22Rv1 (cell line): ENCODE results near the gene TRIM2.
A peak's percentile ranks its signal among the peaks of the same experiment; 100 is the strongest.

ENCODE experiments used
- H3K27ac ChIP-seq: fragments of 450-650 bp; 2 replicates; pipeline ENCODE4 v1.5.1; 2017
- ZFX ChIP-seq: fragments of 450-650 bp; IDR thresholded peaks from 2 replicates; pipeline ENCODE4 v1.6.1; 2017; ENCODE audit warnings: antibody characterized with exemption, borderline replicate concordance
- TF ChIP-seq, protein P1 (sequence below): fragments of 450-650 bp; IDR thresholded peaks from 2 replicates; pipeline ENCODE4 v1.5.1; 2017; ENCODE audit warnings: mild to moderate bottlenecking

TRIM2 gene

DNA sequence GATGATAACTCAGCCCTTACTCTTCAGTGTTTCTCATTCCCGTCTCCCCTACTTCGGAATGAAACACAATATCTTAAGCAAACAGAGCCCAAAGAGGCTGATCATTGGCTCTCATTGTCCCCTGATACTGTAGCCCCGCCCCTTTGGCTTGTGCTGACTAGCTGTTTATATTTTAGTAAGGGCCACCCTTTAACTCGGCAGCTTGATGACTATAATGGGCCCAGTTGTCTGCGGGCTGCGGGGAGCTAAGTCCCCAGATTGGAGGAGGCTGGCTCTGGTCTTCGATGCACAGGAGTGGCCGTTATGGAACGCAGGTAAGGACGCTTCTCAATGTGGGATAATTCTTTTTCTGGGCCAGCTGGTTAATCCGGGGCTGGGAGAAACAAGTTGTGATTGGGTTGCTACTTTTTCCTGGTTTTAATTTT is at the start of gene TRIM2:
Gene TRIM2 (plus strand): TSS at position 197 of the 425 bp plus-strand sequence. CDS start 88 bp downstream, at position 285.
- H3K27ac ChIP-seq: no peak within 1 kb of the TSS
- no peak for TF ChIP-seq ZFX
- TF ChIP-seq, protein P1, sequence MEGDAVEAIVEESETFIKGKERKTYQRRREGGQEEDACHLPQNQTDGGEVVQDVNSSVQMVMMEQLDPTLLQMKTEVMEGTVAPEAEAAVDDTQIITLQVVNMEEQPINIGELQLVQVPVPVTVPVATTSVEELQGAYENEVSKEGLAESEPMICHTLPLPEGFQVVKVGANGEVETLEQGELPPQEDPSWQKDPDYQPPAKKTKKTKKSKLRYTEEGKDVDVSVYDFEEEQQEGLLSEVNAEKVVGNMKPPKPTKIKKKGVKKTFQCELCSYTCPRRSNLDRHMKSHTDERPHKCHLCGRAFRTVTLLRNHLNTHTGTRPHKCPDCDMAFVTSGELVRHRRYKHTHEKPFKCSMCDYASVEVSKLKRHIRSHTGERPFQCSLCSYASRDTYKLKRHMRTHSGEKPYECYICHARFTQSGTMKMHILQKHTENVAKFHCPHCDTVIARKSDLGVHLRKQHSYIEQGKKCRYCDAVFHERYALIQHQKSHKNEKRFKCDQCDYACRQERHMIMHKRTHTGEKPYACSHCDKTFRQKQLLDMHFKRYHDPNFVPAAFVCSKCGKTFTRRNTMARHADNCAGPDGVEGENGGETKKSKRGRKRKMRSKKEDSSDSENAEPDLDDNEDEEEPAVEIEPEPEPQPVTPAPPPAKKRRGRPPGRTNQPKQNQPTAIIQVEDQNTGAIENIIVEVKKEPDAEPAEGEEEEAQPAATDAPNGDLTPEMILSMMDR: no peak

DNA sequence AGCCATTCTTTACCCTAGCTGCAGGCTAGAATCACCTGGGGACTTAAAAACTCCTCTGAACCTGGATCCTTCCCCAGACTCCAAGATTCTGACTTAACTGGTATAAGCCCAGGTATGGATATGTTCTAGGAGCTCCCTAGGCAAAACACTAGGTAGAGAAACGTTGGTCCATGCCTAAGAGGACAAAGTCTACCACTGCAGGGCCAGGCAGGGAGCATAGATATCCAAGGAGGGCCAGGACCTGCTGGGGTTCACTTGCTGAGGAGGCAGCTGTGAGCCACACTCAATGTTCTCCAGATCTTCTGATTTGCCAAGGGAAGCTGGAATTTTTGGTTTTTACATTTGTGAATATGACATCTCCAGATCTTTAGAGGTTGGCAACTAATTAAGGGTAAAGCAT is 48.6 kb upstream of the TRIM2 start:
- no peak overlapping the region for H3K27ac ChIP-seq
- TF ChIP-seq, protein P1: no peak
- TF ChIP-seq ZFX: no peak

DNA sequence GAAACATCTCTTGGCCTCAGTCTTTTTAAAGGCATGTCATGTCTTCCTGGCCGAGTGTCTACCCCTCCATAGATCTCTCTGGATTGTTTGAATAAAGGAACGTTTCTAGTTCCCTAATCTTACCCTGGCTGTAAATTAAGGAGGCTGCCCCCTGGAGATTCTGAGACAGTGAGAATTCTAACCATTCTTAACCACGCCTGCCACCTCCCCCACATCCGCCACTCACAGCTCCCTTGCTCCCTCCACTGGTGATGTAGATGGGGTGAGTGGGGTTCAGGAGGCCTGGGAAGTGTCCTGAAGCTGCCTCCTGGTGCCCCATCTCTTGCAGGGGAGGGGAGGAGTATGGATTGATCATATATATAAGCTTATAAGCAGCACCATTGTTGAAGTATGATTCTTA is 48.0 kb upstream of the TRIM2 start:
- TF ChIP-seq, protein P1: no peak
- TF ChIP-seq ZFX: no peak
- H3K27ac ChIP-seq: no peak overlapping the region

DNA sequence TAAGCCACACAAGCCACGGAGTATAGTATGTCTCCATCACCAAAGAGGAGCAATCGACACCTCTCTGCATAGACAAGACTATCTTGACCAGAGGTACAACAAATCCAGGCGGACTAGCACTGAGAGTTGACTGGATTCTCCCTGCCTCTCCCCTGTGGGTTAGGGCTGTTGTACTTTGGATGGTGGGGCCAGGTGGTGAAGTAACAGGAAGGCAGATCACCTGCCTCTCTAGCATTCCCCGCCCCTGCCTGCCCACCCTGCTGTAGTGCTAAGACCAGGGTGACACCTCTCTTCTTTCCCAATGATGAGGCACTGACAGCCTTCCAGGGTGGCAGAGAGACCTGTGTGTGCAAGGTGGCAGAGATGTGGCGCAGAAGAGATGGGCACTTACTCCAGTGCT is 47.5 kb upstream of the TRIM2 start:
- TF ChIP-seq, protein P1: no peak
- TF ChIP-seq ZFX: no peak
- no peak overlapping the region for H3K27ac ChIP-seq

DNA sequence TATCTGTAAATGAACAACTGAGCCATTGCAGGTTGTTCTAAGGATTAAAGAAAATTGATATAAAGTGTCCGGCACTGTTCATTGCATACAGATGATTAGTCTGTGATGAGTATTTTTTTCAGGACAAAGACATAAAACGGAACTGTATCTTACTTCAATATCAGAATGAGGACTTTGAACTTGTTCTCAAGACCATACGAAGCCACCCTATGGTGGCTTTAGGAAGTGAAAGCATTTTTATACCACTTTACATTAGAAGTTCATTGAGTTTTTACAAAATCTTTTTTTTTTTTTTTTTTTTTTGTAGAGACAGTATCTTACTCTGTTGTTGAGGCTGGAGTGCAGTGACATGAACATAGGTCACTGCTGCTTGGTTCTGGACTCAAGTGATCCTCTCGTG is 45.2 kb upstream of the TRIM2 start:
- TF ChIP-seq ZFX: no peak
- TF ChIP-seq, protein P1: peak; percentile 22; the same call in 1 of the 2 replicates
- no peak overlapping the region for H3K27ac ChIP-seq

DNA sequence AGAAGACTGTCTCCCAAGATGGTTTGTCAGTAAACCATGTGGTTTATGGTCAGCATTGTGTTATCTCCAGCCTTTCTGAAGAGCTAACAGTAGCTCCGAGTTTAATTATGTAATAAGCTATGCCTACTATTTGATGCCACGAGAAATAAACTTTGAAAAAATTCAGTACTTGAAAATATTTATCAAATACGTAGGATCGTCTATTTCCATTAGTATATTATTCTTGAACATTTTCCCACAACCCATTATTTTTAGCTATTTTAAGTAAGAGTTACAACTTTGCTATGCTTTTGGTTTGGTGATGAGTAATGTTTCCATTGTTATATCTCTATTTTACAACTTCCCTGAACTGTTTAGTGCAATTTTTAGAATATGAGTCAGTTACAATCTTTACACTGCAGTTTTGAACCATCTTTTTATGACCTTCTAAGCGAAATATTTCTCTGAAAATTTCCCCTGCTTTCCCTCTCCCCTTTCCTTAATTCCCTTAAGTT is 44.5 kb upstream of the TRIM2 start:
- no peak overlapping the region for H3K27ac ChIP-seq
- TF ChIP-seq, protein P1: no peak
- no peak for TF ChIP-seq ZFX

DNA sequence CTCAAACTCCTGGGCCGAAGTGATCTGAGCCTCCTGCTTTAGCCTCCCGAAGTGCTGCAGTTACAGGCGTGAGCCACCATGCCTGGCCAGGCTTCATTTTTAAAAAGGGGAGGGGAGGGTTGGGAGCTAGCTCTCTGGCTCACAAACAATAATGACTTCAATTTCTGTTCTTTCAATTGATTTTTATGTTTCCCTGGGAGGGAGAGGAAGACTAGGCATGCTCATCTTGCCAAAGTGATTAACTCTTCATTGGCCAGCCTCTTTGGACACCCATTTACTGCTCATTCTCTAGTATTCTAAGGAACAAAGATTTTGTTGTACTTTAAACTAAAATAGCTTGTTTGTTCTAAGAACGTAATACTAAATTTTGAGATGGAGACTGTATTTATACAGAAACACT is 43.4 kb upstream of the TRIM2 start:
- H3K27ac ChIP-seq: no peak overlapping the region
- TF ChIP-seq, protein P1: no peak
